HG02571 (cell line): ENCODE measurements around the gene IL20RA.

Experiments used
- ATAC-seq: cut with Tn5 transposase; IDR thresholded peaks from one replicate; pipeline ENCODE4 v1.9.1; 2021; ENCODE audit warnings: mild to moderate bottlenecking, moderate library complexity; ENCODE audit not compliant: unreplicated experiment

Gene IL20RA

DNA sequence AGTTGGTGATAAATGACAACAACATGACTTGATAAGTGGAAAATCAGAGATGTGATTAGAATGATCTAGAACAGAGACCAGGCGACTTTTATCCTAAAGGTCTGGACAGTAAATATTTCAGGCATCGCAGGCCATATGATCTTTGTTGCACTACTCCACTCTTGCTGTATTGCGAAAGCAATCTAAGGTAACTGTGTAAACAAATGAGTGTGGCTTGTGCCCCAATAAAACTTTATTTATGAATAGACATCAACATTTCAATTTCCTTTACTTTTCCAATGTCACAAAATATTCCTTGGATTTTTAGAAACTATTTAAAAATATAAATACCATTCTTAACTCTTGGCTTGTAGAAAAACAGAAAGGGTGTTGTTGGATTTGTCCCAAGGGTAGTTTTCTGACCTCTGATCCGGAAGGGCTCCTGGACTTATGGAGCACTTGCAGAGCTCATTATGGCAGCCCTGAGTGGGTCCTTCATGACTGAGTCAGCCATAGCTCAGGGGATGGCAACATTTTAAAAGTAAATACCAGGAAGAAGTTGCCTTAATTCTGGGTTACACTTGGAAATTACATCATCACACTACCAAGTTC is 34.5 kb downstream of the IL20RA start:
- no peak for ATAC-seq

DNA sequence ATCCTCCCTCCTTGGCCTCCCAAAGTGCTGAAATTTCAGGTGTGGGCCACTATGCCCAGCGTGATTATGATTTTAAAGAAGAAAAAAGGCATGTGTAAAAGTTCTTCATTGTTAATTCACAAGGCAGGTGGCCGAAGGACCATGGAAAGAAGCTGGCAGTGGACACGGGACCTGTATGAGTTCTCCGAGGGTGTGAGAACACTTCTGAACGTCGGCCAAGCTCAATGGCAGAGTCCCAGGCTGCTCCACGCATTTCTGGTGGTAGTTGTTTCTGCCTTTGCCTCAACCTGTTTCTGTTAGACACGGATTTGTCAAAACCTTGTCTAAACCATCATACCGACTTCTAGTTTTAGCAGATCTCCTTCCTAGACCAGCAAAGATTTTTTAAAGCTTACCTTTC is 36.6 kb downstream of the IL20RA start:
- no peak for ATAC-seq

- no peak for ATAC-seq
Measured at GRCh38 chr6:137006056-137006455, 38.7 kb downstream of the IL20RA start.

GRCh38 chr6:137005073-137005472 is 39.7 kb downstream of the IL20RA start:
- ATAC-seq = no peak

GRCh38 chr6:137002505-137002904 is 42.3 kb downstream of the IL20RA start:
- ATAC-seq = no peak

GRCh38 chr6:137001977-137002302 is 42.8 kb downstream of the IL20RA start:
- no peak for ATAC-seq

- no peak for ATAC-seq
Measured at GRCh38 chr6:137001299-137001976, 43.3 kb downstream of the IL20RA start.

GRCh38 chr6:137000825-137001224 is 43.9 kb downstream of the IL20RA start:
- ATAC-seq = no peak

- ATAC-seq = no peak
Measured at GRCh38 chr6:136995521-136995920, 49.2 kb downstream of the IL20RA start.

DNA sequence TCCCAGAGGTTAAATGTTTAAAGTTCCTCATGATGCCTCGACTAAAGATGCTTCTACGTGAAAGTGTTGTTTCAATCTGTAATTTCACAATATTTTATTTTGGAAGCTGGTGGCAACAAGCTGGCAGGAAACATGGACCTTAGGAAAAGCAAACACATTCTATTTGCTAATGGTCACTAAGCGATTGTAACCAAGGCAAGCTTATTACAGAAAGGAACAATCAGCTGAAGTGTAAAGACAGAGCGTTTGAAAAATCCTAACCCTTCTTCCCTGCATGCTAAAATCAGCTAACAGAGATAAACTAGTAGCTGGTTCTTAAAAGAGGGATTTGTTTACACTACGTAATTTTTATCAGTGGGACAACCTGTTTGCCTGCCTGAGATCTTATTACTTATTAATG is 50.0 kb downstream of the IL20RA start:
- no peak for ATAC-seq

GRCh38 chr6:136992113-136992512 is 52.7 kb downstream of the IL20RA start:
- no peak for ATAC-seq

- no peak for ATAC-seq
Measured at GRCh38 chr6:136991646-136992045, 53.1 kb downstream of the IL20RA start.

GRCh38 chr6:136990754-136991153 is 54.0 kb downstream of the IL20RA start:
- ATAC-seq = no peak

- ATAC-seq = no peak
Measured at GRCh38 chr6:136990242-136990578, 54.6 kb downstream of the IL20RA start.

DNA sequence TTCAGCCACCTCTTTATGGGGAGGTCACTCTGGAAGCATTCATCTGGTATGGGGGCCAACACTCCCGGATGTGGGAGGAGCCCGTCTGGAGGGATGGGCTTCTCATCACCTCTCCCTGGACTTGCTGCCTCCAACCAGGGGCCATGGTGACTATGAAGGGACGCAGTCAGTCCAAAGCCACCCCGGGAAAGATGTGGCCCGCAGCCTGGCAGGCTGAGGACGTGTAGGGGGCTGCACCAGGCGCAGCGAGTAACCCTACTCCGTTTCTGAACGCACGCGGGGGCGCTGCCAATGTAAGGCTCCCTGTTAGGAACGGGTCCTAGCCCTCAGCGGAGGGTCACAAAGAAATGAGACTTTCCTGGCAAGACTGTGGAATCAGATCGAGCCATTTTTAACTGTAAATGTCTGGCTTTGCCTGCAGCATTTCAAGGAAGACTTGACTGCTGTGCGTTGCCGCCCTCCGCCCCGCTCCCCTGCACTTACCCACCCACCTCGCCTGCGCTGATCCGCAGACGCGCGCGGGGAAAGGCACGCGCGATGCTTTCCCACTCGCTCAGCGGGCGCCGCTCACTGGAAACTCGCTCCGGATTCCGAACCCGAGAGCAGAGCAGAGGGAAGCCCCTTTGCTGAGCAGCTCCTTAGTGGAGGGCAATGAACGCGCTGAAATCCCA is 55.1 kb downstream of the IL20RA start:
- no peak for ATAC-seq

GRCh38 chr6:136987526-136987925 is 57.2 kb downstream of the IL20RA start:
- ATAC-seq = no peak

DNA sequence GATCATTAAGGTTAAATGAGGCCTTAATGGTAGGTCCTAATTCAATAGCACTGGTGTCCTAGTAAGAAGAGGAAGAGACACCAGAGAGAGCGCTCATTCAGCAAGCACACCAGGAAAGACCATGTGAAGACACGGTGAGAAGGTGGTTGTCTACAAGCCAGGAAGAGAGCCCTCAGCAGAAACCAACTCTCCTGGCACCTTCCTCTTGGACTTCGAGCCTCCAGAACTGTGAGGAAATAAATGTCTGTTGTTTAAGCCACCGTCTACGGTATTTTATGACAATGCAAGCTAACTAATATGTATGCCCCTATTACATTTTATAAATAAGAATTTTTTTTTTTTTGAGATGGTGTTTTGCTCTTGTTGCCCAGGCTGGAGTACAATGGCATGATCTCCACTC is 59.3 kb downstream of the IL20RA start:
- no peak for ATAC-seq

- ATAC-seq = no peak
Measured at GRCh38 chr6:136984578-136984977, 60.2 kb downstream of the IL20RA start.

DNA sequence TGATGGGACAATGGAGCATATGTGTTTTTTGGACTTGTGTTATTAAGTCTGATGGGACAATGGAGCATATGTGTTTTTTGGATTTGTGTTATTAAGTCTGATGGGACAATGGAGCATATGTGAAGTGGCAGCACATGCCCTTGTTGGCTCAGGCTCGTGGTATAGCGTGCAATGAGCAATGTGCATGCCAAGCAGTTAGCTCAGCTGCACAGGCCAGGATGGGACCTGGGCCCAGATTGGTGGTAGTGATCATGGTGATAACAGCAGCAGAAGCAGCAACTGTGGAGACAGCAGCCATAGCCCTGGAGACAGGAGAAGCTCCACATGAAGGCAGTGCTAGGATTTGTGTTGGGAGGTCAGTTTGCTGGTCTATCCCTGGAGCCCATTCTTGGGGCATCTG is 61.1 kb downstream of the IL20RA start:
- no peak for ATAC-seq

DNA sequence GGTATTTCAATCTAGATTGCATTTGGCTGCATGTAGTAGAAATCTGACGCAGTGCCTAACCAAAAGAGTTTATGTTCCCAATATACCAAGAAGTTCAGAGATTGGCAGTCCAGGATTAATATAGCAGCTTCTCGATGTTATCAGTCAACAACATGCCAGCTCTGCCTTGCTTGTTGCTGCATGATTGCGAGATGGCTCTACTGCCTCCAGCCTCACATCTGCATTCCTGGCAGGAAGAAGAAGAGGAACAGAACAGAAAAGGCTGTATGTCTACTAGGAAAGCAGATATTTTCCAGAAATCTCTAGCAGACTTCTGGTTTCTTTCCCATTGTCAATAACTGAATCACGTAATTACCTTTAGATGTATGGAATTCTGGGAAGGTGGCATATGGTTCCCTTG is 61.8 kb downstream of the IL20RA start:
- ATAC-seq = no peak

- no peak for ATAC-seq
Measured at GRCh38 chr6:136980070-136980469, 64.7 kb downstream of the IL20RA start.

DNA sequence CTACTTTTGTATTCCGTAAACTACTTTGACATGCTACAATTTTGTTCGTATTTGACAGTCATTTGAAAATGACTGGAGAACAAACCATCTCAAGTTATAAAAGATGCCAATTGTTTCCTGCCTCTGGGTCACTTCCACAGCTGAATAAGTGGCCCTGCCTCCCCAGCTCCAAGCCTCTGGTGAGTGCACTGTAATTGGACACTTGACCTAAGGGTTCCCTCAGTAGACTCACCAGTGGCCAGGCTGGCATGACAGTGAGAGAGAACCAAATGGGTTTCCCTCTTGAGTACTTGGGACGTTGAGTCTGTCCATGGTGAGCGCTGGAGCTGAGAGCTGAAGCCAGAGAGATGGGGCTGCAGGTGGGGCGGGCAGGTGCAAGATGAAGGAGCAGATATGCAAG is 65.6 kb downstream of the IL20RA start:
- ATAC-seq = no peak

DNA sequence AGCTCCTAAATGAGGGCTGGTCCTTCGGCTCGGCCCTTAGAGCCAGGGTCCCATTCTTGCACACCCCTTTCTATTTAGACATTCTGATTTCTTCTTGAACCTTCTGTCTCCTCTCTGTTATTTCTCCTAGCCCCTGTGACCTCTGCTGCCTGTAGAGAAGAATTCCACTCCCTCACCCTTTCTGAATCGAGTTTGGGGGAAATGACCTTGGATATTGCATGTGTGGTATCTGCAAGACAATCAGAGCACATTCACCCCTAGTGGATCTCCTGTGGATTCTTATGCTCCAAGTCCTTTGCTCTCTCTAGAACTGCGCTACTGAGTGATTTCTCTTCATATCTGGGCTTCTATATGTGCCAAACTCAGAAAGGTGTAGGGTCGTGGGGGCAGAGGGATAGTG is 67.7 kb downstream of the IL20RA start:
- no peak for ATAC-seq
